DND-41 (cell line): ENCODE results near the gene RBM27.

Experiments used
- ATAC-seq: fragments of 200-7000 bp; cut with Tn5 transposase; 3 replicates; pipeline ENCODE4 v1.9.1; 2021; ENCODE audit warnings: low read depth; ENCODE audit not compliant: insufficient read depth
- DNase-seq: peaks from one replicate; pipeline ENCODE4 v3.0.0-alpha.2; 2020
- H2AFZ ChIP-seq: 2 replicates; pipeline ENCODE4 v1.6.0; 2012; ENCODE audit warnings: low read depth, low read length
- H3K27ac ChIP-seq: 2 replicates; pipeline ENCODE4 v1.5.1; 2012; ENCODE audit warnings: low read length, inconsistent platforms
- H3K27me3 ChIP-seq: fragments of 200-600 bp; sonication (generic); 2 replicates; pipeline ENCODE4 v1.6.0; 2012; ENCODE audit warnings: low read length, mild to moderate bottlenecking, inconsistent platforms; ENCODE audit not compliant: insufficient read depth, poor library complexity
- H3K36me3 ChIP-seq: 2 replicates; pipeline ENCODE4 v1.5.1; 2012; ENCODE audit warnings: low read length, inconsistent platforms; ENCODE audit not compliant: insufficient read depth
- H3K4me1 ChIP-seq: 2 replicates; pipeline ENCODE4 v1.5.1; 2012; ENCODE audit warnings: mild to moderate bottlenecking, low read length; ENCODE audit not compliant: insufficient read depth
- H3K4me2 ChIP-seq: 2 replicates; pipeline ENCODE4 v1.6.0; 2012; ENCODE audit warnings: mild to moderate bottlenecking, moderate library complexity, low read length, inconsistent platforms; ENCODE audit not compliant: insufficient read depth
- H3K4me3 ChIP-seq, 2 experiments: fragments of 200-600 bp in 1 of 2; shearing (Covaris generic) in 1 of 2; 2 replicates each; pipeline ENCODE4 v1.5.1; 2012 to 2016; ENCODE audit warnings: inconsistent platforms in 2 of 2, low read length in 2 of 2, mild to moderate bottlenecking in 2 of 2, low read depth in 1 of 2, moderate library complexity in 1 of 2
- H3K79me2 ChIP-seq: 2 replicates; pipeline ENCODE4 v1.6.0; 2012; ENCODE audit warnings: low read length, inconsistent platforms; ENCODE audit not compliant: insufficient read depth
- H3K9ac ChIP-seq: 2 replicates; pipeline ENCODE4 v1.6.0; 2012; ENCODE audit warnings: low read depth, mild to moderate bottlenecking, inconsistent platforms, low read length, moderate library complexity
- H3K9me3 ChIP-seq: 2 replicates; pipeline ENCODE4 v1.5.1; 2012; ENCODE audit warnings: low read length, moderate library complexity, mild to moderate bottlenecking, inconsistent platforms; ENCODE audit not compliant: insufficient read depth, severe bottlenecking
- H4K20me1 ChIP-seq: 2 replicates; pipeline ENCODE4 v1.6.0; 2012; ENCODE audit warnings: low read length; ENCODE audit not compliant: insufficient read depth
- EZH2 ChIP-seq: IDR thresholded peaks from 3 replicates; pipeline ENCODE4 v1.6.1; 2012; ENCODE audit warnings: borderline replicate concordance, low read depth, mild to moderate bottlenecking, moderate library complexity, low read length, inconsistent platforms; ENCODE audit not compliant: severe bottlenecking
- TF ChIP-seq, protein P1 (sequence below): IDR thresholded peaks from 2 replicates; pipeline ENCODE4 v1.5.1; 2012; ENCODE audit warnings: borderline replicate concordance, low read length, moderate library complexity, mild to moderate bottlenecking; ENCODE audit not compliant: poor library complexity, severe bottlenecking; ENCODE audit errors: extremely low read depth

Gene RBM27

GRCh38 chr5:146218168-146218567, 14.8 kb downstream of the RBM27 start:
- H3K27me3 ChIP-seq = no peaks in the 10 kb centered on the region
- H3K4me3 ChIP-seq = no peak overlapping the region
- no peak overlapping the region for H3K4me2 ChIP-seq
- no peaks in the 10 kb centered on the region for H3K9me3 ChIP-seq
- peaks cover 55% of the 10 kb centered on the region for H4K20me1 ChIP-seq
- peaks cover 87% of the 10 kb centered on the region for H3K79me2 ChIP-seq
- no peak for ATAC-seq
- no peak overlapping the region for H2AFZ ChIP-seq
- no peaks in the 10 kb centered on the region for H3K4me1 ChIP-seq
- H3K9ac ChIP-seq = no peak overlapping the region
- H3K27ac ChIP-seq = no peak overlapping the region
- DNase-seq = no peak
- H3K36me3 ChIP-seq = peaks cover 31% of the 10 kb centered on the region
- TF ChIP-seq, protein P1, sequence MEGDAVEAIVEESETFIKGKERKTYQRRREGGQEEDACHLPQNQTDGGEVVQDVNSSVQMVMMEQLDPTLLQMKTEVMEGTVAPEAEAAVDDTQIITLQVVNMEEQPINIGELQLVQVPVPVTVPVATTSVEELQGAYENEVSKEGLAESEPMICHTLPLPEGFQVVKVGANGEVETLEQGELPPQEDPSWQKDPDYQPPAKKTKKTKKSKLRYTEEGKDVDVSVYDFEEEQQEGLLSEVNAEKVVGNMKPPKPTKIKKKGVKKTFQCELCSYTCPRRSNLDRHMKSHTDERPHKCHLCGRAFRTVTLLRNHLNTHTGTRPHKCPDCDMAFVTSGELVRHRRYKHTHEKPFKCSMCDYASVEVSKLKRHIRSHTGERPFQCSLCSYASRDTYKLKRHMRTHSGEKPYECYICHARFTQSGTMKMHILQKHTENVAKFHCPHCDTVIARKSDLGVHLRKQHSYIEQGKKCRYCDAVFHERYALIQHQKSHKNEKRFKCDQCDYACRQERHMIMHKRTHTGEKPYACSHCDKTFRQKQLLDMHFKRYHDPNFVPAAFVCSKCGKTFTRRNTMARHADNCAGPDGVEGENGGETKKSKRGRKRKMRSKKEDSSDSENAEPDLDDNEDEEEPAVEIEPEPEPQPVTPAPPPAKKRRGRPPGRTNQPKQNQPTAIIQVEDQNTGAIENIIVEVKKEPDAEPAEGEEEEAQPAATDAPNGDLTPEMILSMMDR = no peak
- TF ChIP-seq EZH2 = no peak

DNA sequence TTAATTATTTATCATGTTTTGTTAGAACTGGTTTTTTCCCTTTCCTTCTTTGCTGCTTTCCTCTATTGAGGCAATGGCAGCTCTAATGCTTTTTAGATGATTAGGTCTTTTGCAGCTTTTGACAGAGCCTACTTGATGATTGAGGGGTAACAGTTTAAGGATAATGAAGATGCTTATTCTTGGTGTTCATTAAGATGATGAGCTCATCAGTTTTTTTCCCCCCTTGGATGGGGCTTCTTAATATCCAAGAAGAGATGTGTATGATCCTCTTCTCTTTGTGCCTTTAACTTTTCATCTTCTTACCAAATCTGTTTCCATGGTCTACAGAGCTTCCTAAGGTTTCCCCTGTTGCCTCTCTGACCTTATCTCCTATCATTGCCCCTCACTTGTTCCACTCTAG, 15.8 kb downstream of the RBM27 start:
- DNase-seq (no peak), ATAC-seq (no peak)
- Histone ChIP-seq H3K36me3 (peaks cover 39% of the 10 kb centered on the region), H2AFZ (no peak overlapping the region), H3K9ac (no peak overlapping the region), H4K20me1 (peaks cover 46% of the 10 kb centered on the region), H3K79me2 (peaks cover 79% of the 10 kb centered on the region), H3K9me3 (no peaks in the 10 kb centered on the region), H3K4me2 (no peak overlapping the region), H3K4me3 (no peak overlapping the region), H3K27me3 (no peaks in the 10 kb centered on the region), H3K4me1 (no peaks in the 10 kb centered on the region), H3K27ac (no peak overlapping the region)
- TF ChIP-seq, protein P1 = no peak
- TF ChIP-seq EZH2 = no peak

DNA sequence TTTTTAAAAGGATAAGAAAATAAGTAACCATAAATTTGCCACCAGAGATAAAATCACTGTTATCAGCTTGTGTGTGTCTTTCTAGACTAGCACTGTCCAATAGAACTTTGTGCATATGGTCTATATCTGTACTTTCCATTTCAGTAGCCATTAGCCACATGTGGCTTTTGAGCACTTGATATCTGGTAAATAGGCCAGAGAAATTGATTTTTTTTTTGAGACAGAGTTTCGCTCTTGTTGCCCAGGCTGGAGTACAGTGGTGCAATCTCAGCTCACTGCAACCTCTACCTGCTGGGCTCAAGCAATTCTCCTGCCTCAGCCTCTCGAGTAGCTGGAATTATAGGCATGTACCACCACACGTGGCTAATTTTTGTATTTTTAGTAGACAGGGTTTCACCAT, 17.8 kb downstream of the RBM27 start:
- no peak overlapping the region for H3K9ac ChIP-seq
- H3K36me3 ChIP-seq = peaks cover 51% of the 10 kb centered on the region
- DNase-seq = no peak
- no peak overlapping the region for H2AFZ ChIP-seq
- no peaks in the 10 kb centered on the region for H3K27me3 ChIP-seq
- no peak overlapping the region for H3K4me3 ChIP-seq
- no peaks in the 10 kb centered on the region for H3K4me1 ChIP-seq
- no peaks in the 10 kb centered on the region for H3K9me3 ChIP-seq
- no peak for TF ChIP-seq EZH2
- TF ChIP-seq, protein P1 = no peak
- no peak overlapping the region for H3K4me2 ChIP-seq
- no peak overlapping the region for H3K27ac ChIP-seq
- peaks cover 30% of the 10 kb centered on the region for H4K20me1 ChIP-seq
- no peak for ATAC-seq
- H3K79me2 ChIP-seq = peaks cover 67% of the 10 kb centered on the region

- no peak overlapping the region for H2AFZ ChIP-seq
- H3K4me1 ChIP-seq = no peaks in the 10 kb centered on the region
- no peak overlapping the region for H3K4me2 ChIP-seq
- H3K9ac ChIP-seq = no peak overlapping the region
- no peak for DNase-seq
- ATAC-seq = no peak
- TF ChIP-seq EZH2 = no peak
- TF ChIP-seq, protein P1 = no peak
- peaks cover 58% of the 10 kb centered on the region for H3K36me3 ChIP-seq
- no peak overlapping the region for H3K27ac ChIP-seq
- no peaks in the 10 kb centered on the region for H3K27me3 ChIP-seq
- no peak overlapping the region for H3K4me3 ChIP-seq
- H3K79me2 ChIP-seq = peaks cover 64% of the 10 kb centered on the region
- peaks cover 24% of the 10 kb centered on the region for H4K20me1 ChIP-seq
- no peaks in the 10 kb centered on the region for H3K9me3 ChIP-seq
These were observed 18.6 kb downstream of the RBM27 start for GRCh38 chr5:146222005-146222404.
